GM12801 (cell line): Measurements from ENCODE around the gene GAB1.

ENCODE experiments used
- TF ChIP-seq, protein P1 (sequence below): IDR thresholded peaks from one replicate; pipeline ENCODE4 v1.5.1; 2011; ENCODE audit warnings: control low read depth; ENCODE audit not compliant: insufficient read length; ENCODE audit errors: extremely low read depth

The GAB1 gene

DNA sequence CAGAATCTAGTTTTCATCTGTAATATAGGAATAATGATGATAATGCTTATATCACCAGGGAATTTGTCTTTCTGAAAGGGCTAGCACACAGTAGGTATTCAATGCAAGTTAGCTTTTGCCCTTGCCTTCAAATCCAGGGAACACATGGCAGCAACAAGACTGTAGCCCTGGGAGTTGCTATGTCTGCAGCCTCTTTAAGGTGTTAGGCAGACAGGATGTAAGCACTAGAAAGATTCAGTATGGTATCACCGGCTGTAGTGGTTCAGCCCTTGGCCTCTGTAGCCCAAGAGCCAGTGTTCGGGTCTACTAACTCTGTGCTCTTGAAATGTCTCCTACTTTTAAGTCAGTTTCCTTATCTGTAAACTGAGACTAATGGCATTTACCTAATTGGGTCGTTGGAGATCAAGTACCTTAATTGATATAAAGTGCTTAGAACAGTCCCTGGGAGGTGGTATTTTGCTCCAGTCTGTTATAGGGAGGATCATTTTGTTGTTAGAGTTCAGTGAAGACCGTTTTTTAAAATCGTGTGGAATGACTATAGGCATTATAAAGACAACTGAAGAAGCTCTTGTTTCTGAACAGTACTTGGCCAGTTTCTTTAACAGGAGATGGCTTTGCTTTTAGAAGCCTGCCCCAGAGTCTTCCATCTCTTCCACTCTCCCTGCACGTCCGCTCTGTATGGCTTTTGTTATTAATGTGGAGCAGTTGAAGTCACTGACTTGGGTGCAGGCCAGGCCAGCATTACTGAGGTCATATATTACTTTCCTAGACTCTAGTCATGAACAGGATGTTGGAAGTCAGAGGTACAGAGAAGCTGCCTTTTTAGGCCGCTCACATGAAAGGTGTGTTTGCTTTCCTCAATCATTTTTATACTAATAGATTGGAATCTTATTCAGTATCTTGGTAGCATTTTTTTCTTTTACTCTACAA is 44.8 kb downstream of the GAB1 start:
- TF ChIP-seq, protein P1, sequence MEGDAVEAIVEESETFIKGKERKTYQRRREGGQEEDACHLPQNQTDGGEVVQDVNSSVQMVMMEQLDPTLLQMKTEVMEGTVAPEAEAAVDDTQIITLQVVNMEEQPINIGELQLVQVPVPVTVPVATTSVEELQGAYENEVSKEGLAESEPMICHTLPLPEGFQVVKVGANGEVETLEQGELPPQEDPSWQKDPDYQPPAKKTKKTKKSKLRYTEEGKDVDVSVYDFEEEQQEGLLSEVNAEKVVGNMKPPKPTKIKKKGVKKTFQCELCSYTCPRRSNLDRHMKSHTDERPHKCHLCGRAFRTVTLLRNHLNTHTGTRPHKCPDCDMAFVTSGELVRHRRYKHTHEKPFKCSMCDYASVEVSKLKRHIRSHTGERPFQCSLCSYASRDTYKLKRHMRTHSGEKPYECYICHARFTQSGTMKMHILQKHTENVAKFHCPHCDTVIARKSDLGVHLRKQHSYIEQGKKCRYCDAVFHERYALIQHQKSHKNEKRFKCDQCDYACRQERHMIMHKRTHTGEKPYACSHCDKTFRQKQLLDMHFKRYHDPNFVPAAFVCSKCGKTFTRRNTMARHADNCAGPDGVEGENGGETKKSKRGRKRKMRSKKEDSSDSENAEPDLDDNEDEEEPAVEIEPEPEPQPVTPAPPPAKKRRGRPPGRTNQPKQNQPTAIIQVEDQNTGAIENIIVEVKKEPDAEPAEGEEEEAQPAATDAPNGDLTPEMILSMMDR = no peak

DNA sequence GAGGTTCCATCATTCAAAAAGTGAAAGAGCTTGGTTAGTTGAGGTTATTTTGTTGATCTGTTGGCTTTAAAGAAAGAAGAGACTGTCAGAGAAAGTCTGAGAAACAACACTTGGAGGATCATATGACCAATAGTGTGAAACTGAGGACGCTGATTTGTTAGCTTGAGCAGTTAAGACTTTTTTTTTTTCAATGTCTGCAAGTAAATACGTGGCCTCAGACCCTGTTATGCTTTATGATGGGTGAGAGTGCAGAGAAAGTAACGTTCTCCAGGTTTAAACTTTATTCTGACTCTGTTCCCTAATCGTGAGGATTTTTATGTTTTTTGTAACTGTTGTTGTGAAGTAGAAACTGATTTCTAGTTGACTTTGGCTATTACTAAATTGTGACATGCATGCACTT is 45.9 kb downstream of the GAB1 start:
- TF ChIP-seq, protein P1 = no peak

DNA sequence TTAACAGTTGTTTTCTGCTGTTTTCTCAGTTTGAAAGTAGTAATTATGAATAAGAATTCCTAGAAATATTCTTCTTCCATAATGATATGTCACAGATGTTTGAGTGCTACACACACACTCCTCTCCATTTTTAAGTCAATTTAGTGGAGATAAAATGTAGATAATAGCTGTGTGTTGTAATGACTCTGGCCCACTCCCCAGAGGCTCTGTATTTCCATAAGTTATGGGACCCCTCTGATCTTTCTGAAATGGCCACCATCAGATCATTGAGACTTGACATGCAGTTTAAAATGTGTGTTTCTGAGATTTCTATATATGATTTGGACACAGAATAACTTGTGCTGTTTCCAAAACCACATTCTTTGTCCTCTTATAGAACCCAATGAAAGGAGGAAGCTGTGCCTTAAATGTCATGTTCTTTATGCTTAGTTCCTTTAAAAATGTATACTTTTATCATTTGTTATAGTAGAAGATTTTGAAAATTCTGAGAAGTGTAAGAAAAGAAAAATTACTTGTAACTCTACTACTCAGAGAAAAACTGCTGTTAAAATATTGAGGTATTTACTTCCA is 46.4 kb downstream of the GAB1 start:
- TF ChIP-seq, protein P1 = no peak

DNA sequence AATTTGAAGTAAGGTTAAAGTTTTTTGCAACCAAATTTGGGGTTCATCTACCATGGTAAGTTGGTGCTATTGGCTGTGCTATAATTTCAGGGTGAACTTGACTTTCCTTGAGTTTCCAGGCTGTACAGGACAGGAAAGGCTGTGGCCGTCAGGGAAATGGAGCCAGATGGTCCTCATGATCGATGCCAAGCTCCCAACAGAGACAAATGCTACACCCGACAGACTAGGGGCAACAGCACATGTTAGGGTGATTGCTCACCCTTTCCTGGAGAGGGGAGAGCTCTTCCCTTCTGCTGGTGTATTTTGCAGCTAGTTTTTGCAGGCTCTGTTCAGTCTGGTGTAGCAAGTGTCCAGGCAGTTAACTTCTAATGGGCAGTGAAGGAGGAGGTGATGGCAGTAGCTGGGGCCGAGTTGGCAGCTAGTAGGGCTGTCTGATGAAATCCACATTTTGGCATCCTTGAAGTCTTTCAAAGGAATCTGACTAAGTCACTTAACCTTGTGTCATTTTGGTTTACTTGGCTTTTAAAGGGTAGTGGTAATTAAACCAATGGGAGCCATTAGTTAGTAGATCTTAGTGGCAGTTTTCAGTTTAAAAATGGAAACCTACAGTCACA is 47.8 kb downstream of the GAB1 start:
- TF ChIP-seq, protein P1 = no peak

DNA sequence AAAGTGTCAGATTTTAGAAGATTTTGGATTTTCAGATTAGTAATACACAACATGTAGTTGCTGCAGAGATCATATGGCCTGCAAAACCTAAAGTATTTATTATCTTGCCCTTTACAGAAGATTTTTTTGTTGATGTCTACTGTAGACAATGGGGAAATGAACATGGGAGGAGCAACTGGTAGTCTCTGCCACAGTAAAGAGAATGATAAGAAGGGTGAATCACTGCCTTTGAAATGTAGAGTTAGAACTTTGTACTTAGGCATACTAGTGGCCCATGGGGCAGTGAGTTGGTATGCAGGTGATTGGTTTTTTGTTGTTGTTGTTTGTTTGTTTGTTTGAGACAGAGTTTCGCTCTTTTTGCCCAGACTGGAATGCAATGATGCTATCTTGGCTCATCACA is 50.1 kb downstream of the GAB1 start:
- TF ChIP-seq, protein P1 = no peak

DNA sequence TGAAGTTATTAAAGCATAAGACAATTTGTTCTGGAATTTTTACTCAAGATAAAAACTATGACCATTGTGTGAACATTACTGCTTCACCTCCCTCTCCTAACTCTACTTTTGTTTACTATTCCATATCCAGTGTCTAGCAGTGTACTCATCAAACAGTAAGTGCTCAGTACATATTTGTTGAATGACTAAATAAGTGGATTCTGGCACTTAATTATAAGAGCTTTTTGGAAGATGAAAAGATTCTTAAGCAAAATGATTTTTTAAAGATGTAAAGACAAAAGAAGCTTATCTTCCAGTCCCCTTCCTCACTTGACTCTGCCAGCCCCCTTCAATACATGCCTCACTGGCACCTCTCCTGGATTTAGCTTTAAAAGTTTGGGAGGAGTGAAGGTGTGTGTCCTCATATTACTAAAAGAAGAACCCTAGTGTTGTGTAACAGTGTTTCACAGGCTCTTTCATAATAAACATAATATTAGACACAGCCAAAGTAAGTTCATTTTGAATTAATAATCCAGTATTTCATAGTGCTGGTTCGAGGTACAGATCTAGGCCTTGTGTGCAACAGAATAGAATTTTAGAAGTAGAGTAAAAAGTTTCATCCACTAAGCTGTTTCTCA is 53.0 kb downstream of the GAB1 start:
- TF ChIP-seq, protein P1 = no peak

DNA sequence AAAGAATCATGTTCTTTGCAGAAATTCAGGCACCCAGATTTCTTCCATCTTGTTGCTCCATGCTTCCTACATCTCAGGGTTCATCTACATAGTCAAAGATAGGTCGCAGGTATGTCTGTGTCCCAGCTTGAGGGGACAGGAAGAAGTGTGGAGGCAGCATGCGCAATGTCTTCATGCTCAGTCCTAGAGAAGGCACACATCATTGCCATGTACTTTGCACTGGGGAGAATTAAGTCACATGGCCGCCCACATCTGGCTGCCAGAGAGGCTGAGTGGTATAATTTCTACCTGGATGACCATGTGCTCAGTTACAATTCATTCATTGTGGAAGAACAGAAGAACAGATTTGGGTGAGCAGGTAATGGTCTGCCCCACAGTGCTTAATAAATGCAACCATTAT is 54.1 kb downstream of the GAB1 start:
- TF ChIP-seq, protein P1 = no peak
